ENCODE measurements around the gene RNU1-3.
"Not testable (repeated sequence)": the region's sequence is repeated elsewhere in the genome, so short reads cannot be mapped to it uniquely, and the experiment has no call there.

RNU1-3 gene

DNA sequence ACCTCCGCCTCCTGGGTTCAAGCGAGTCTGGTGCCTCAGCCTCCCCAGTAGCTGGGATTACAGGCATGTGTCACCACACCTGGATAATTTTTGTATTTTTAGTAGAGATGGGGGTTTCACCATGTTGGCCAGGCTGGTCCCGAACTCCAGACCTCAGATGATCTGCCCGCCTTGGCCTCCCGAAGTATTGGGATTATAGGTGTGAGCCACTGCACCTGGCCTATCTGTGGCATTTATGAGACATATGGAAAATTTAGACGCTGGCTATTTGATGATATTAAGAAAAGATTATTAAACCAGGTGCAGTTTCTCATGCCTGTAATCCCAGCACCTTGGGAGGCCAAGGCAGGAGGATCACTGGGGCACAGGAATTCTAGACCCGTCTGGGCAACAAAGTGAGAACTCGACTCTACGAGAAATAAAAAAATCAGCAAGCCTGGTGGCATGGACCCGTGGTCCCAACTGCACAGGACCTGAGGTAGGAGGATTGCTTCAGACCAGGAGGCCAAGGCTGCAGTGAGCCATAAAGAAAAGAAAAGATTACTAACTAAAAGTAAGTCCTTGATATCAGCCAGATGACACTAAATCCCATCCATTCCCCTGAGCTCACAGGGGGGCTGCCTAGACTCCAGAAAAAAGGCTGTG, 30.1 kb downstream of the RNU1-3 start:
- peak in 1 of 2 donors; percentile 16 for DNase-seq

DNA sequence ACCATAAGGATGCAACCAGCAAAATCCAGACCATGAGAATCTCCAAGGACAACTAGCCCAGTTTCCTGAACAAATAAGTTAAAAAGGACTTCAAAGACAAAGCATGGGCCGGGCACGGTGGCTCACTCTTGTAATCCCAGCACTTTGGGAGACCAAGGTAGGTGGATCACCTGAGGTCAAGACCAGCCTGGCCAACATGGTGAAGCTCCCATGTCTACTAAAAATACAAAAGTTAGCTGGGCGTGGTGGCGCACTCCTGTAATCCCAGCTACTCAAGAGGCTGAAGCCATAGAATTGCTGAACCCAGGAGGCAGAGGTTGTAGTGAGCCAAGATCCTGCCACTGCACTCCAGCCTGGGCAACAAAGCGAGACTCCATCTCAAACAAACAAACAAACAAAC, 30.8 kb downstream of the RNU1-3 start:
- DNase-seq = peak in 1 of 2 donors; percentile 14

DNA sequence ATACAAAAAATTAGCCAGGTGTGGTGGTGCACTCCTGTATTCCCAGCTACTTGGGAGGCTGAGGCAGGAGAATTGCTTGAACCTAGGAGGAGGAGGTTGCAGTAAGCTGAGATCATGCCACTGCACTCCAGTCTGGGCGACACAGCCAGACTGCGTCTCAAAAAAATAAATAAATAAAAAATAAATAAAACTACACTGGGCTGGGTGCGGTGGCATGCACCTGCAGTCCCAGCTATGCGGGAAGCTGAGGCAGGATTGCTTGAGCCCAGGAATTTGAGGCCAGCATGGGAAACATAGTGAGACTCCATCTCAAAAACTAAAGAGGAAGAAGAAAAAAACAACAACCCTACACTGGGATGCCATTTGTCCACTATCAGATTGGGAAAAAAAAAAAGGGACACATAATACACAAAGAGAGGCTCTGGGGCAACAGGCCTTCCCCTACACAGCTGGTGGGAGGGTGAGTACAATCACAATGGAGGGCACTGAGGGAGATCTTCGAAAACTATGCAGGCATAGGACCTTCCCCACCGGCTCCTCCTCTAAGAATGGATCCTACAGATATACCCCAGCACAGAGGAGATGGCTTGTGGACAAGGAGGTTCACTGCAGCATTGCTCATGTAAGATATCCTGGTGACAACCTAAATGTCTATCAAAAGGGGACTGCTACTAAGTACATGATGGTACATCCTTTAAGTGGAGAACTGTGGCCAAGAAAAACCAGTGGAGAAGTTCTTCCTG, 33.0 kb downstream of the RNU1-3 start:
- DNase-seq = not testable (repeated sequence)

DNA sequence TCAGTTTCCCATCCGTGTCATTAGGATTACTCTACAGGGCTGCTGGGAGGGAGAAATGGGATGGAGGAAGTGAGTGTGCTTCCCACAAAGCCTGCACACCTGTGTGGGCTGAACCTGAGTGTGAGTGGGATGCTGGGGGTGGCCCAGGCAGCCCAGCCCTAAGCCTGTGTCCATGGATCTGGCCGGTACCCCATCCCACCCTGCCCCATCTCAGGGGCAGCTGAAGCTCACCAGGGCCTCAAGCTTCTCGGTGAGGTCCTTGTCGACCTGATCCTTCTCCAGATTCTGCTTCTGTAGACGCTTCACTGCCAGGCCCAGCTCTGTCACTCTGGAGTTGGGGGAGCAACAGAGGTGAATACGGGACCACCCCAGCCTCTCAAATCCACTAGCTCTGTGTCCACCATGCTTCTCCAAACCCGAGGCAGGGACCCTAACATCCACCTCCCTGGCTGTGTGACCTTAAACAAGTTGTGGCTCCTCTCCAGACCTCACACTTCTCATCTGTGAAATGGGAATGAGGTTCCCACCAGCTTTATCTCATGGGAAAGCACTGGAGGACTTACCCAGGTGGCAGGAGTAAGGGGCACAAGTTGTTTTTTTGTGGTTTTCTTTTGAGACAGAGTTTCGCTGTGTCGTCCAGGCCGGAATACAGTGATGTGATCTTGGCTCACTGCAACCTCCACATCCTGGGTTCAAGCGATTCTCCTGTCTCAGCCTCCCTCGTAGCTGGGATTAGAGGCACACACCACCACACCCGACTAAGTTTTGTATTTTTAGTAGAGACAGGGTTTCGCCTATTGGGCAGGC, 34.5 kb downstream of the RNU1-3 start:
- DNase-seq = not testable (repeated sequence)

DNA sequence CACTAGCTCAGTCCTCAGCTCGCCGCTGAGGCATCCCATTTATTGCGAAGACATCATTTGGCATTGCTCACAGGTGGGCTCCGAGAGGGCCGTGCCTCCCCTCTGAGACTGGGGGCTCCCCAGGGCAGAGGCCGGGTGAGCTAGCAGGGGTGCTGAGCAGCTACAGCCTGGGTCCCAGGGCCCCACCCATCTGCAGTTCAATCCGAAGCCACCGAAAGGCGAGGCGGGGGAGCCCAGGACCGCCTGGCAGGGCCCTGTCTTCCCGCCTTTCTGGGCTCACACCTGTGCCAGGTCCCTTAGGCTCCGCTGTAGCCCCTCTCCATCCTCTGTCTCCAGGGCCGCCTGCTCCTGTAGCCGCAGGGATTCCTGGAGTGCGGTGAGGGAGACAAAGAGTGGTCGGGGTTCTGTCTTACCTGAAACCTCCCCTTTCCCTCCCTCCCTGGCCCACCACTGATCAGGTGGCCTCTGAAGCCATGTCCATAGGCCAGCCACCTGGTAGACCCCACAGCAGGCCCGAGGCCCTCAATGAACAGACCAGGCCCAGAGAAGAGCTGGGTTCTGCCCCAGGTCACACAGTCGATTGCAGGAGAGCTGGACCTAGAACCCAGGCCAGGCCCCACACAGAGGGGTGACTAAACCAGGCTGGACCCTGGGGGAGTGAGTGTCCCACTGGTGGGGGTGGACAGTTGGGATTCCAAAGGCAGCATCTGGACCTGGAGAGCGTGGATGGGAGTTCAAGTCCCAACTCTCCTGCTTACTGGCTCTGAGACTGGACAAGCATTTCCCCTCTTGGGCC, 35.3 kb downstream of the RNU1-3 start:
- peak in 1 of 2 donors; percentile 6 for DNase-seq

DNA sequence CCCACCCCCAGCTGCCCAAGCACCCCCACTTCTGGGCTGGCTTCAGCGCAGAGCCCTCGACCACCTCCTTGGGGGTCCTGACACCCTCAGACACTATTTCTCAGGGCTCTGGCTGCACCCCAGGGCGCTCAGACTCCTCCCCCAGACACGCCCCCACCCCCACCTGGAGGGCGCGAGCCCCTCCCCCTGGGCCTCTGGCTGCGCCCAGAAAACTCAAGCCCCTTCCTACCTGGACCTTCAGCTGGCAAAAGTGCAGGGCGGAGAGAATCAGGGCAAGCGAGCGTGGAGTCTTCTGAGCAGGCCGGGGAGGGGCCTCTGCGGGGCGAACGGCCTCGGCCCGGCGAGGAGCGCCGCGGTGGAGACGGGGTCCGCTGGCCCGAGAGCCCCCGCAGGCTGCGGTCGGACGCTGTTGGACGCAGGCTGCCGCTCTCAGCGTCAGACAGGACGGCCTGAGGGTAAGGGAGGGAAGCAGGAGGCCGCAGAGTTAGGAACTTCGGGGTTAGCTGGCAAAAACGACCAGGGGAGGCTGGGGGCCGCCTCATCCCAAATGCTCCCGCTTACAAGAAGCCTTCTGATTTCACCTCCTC, 36.0 kb downstream of the RNU1-3 start:
- peak in 1 of 2 donors; percentile 11 for DNase-seq

DNA sequence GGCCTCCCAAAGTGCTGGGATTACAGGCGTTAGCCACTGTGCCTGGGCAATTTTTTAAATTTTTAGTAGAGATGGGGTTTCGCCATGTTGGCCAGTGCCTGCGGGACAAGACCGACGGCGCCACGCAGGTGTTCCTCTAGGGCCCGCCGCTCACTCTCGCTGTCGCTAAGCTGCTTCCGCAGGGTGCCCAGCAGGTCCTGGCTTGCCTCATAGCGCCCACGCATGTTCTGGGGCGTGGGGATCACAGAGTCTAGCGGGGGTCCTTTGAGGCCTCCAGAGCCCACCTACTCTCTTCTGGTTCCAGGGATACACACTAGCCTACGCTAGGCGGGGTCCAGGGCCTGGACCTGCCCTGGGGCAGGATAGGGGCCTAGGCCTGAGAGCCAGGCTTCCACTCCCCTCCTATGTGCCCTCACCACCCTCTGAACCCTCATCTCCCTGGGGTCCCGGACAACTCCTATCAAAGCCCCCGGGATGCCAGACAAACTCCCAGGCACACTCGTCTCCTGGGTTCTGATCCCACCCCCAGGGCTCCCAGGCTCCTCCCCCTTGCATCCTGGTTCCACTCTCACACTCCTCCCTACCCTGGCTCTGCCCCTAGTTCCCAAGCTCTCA, 36.7 kb downstream of the RNU1-3 start:
- DNase-seq = not testable (repeated sequence)

DNA sequence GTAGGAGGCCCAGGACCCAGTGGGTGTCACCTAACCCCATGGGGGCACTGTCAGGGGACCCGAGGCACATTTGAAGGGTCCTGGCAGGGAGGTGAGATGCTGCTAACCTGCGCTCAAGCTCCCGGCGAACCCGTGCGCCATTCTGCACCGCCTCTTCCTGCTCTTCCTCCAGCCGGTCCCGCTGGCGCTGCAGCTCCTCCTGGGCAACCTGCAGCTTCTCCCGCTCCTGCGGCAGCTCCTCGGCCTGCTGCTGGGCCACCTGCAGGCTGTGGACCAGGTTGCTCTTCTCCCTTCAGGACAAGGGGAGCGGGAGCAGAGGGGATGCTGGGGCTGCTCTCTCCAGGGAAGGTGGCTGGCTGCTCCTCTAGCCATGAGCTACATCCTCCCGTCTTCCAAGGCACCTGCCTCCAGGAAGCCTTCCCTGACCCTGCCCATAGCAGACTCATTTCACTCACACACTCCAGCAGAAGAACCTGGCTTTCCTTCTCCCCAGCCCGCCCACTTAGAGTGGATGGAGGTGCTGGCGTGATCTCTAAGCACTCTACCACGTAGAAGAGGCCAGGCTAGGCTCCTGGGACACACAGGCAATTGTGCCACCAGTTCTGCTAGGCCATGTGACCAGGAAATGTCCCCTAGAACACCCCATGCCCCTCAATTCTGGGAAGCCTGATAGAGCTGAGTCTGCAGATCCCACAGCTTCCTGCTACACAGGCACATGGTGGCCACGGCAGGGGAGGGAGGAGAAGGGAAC, 38.2 kb downstream of the RNU1-3 start:
- no peak for DNase-seq

DNA sequence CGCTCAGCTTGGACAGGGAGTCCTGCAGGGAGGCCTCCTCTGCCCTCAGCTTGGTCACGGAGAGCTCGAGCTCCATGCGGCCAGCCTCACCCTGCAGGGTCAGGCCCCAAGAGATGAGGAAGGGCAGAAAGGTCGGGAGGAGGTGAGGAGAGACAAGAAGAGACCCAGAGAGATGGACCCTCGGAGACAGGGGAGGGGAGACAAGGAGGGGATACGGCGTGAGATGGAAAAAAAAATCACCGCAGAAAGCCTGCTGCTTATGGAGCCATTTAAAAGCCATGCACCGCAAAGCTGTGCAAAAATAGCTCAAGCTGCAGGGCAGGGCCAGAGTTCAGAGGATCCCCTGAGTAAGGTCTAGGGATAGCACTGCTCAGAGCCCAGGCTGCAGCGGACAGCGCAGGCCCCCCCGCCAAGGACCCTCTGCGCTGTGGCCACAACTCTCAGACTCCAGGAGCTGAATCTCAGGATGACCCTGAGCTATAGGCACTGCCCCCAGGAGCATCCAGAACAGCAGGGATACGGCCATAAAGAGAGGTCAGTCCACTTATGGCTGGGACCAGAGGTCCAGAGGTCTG, 40.3 kb downstream of the RNU1-3 start:
- not testable (repeated sequence) for DNase-seq

DNA sequence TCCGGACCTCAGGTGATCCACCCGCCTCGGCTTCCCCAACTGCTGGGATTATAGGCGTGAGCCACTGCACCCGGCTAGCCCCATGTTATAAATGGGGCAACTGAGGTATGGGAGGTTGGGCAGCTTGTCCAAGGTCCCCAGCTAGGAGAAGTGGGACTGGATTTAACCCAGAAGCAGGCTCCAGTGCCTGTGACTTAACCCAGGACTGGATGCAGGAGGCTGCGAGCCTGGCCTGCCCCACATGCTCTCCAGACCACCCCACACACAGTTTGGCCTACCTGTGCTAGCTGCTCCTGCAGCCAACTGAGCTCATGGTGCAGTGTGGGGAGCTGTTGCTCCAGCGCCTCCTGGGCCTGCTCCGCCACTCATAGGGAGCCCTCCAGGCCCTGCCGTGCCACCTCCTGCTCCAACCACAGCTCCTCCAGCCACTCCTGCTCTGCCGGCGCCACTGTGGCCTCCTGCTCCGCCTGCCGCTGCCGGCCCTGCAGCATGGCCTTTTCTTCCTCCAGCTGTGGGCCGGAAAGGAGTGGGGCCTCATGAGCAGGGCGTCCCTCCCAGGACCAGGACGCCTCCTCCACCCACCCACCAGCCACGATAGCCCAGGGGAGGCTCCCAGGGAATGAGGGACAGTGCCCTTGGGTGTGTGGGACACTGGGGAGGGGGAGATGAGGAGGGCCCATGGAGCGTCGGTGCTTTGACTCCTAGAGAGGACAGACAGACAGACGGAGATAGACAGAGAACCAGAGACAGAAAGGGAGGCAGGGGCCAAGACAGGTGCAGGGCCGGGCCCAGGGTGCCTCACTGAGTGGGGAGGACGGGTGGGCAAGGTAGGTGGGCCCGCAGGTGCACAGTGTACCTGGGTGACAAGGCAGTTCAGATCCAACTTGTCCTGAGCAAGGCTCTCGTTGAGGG, 41.0 kb downstream of the RNU1-3 start:
- no peak for DNase-seq

DNA sequence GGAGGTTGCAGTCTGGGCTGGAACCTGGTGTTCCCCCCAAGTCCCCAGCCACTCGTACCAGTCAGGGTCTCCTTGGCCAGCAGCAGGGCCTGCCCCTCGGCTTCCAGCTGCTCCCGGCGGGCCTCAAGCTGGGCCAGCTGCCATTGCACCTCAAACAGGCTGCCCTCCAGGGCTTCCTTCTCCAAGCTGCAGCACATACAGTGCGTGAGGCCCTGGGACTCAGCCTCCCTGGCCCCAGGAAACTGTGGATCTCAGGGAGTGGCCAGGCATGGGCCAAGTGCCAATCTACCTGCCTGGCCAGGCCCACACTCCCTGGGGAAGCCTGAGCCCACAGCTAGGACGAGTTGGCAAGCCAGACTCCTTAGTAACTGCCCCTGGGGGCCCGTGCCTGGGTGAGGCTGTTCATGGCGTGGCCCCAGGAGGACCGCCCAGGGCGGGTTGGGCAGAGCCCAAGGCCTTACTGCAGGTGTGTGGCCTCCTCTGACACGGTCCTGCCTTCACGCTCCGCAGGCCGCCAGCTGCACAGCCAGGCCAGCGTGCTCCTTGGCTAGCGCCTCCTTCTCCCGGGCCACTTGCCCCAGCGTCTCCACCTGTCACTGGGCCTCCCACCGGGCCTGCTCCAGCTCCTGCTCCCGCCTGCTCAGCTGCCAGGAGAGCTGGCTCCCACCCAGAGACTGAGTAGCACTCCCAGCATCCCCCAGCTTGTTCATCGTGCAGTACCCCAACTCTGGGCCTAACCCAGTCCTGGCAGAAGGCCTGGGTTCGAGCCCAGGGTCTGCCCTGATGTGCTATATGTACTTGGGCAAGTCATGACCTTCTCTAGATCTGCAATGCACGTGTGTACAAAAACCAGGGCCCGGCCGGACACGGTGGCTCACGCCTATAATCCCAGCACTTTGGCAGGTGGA, 42.7 kb downstream of the RNU1-3 start:
- DNase-seq = not testable (repeated sequence)

DNA sequence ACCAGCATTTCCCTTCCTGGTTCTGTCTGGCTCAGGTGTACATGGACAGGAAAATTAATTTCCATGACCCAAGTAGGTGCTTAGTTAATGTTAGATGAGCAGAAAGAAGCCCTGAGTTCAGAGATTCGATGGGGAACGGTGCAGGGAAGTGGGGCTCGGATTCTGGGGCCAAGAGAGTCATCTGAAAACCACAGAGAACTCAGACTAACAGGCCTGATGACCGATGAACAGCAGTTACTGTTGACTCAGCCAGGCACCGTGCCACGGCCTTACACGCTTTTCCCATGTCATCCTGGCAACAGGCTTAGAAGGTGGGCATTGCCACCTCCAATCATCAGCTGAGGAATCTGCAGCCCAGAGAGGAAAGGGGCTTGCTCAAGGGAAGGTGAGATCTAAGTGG, 43.4 kb downstream of the RNU1-3 start:
- not testable (repeated sequence) for DNase-seq

DNA sequence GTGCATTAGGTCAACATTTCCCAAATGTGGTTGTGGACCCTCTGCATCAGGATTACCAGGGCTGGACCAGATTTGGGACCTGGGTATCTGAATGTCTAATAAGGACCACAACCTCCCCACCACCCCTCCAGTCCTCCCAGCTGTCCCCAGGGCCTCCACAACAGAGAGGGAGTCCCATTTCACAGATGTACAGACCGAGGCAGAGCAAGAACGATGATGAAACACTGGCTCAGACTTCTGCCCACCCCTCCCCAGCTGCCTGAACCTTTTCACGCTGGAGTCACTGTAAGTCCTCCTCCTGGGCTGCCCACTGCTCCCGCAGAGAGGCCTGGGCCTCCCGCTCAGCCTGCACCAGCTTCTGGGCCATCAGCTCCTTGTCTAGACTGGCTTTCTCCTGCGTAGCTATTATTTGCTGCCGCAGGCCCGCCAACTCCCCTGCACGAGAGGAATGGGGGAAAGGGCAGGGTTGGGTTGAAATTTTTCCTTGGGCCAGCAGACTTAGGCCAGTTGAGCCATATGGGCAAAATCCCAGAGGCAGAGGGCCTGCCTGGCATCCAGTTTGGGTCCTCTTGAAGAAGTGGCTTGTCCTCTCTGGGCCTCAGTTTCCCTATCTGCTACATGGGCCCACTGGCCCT, 45.0 kb downstream of the RNU1-3 start:
- DNase-seq = not testable (repeated sequence)

DNA sequence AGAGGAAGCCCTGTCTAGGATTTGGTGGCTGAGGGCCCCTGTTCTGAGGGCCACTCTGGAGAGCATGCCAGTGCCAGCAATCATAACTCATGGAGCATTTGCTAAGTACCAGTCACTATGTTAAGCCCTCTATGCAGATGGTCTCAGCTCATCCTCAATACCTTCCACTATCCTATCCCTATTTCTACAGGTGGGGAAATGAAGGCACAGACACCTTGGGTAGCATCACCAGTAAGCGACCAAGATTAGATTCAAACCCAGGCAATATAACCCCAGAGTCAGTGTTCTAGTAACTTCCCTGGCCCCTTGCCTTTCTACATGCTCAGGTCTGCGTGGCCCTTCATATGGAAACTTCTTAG, 45.5 kb downstream of the RNU1-3 start:
- no peak for DNase-seq

DNA sequence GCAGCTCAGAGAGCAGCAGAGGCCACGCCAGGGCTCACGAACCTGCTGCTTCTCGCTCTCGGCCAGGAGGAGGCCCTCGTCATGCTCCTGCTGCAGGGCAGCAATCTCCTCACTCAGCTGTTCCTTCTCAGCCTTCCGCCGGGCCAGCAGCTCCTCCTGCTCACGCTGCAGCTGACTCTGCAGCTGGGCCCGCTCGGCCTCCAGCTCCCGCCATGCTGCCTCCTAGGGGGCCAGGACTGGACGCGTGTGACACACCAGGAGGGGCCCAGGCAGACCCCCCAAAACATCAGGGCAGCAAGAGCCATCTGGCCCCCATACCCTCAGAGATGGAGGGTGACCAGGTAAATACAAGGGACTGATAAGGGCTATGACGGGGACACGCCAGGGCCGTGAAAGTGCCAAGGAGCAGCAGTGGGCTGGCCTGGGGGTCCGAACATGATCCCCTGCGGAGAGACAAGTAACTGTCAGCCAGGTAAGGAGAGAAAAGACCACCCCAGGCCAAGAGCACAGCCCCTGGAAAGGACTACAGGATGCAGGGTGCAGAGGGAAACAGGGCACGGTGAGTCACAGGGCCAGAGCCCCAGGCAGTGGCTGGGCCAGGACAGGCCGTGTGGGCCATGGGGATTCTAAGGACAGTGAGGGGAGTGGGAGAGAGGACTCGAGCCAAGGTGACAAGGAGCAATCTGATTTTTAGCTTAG, 46.8 kb downstream of the RNU1-3 start:
- peak in 1 of 2 donors; percentile 16 for DNase-seq

DNA sequence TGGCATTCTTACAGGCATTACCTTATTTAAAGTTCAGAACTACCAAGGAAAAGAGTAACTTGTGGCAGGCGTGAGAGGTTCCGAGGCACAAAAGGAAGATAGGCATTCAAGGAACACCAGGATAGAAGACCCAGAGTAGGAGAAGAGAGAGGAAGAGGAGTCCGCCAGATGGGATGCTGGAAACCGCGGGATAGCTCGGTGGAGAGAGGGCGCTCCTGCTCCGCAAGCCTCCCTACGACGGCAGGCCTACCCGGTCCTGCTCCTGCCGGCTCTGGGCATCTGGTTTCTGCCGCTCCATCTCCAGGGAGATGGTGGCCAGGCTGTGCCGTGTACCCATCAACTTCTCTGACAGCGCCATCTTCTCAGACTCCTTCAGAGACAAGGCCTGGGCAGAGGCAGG, 48.0 kb downstream of the RNU1-3 start:
- peak in 1 of 2 donors; percentile 19 for DNase-seq
